Measurements from ENCODE around the gene MLXIPL. TPM values are rescaled to one million over a fixed set of nuclear protein-coding genes. Genes with fewer than 3 reads are reported as not detected.
"Not testable (repeated sequence)": the region's sequence is repeated elsewhere in the genome, so short reads cannot be mapped to it uniquely, and the experiment has no call there.

The MLXIPL gene
- total RNA-seq, 1 donor from 2014 or later: not detected

- Mint-ChIP-seq H3K9me3 (ENCODE audit: low read depth) (no peaks in the 10 kb centered on the region), H3K4me3 (ENCODE audit: unreplicated experiment) (no peak overlapping the region), H3K4me1 (ENCODE audit: low read depth) (peaks cover 2% of the 10 kb centered on the region), H3K27me3 (ENCODE audit: low read depth) (peaks cover 15% of the 10 kb centered on the region), H3K27ac (ENCODE audit: unreplicated experiment) (no peak overlapping the region), H3K36me3 (ENCODE audit: low read depth) (no peaks in the 10 kb centered on the region)
- no peak for DNase-seq (ENCODE audit: low spot score)
- TF ChIP-seq CTCF (IDR thresholded peaks at IDR 0.05): no peak
Measured at GRCh38 chr7:73610105-73610504, 14.2 kb downstream of the MLXIPL start.

- not testable (repeated sequence) for DNase-seq (ENCODE audit: low spot score)
Measured at GRCh38 chr7:73607692-73607983, 16.7 kb downstream of the MLXIPL start.

GRCh38 chr7:73606801-73607691 is 17.3 kb downstream of the MLXIPL start:
- Mint-ChIP-seq H3K4me3 (ENCODE audit: unreplicated experiment) (no peak overlapping the region), H3K4me1 (ENCODE audit: low read depth) (no peaks in the 10 kb centered on the region), H3K9me3 (ENCODE audit: low read depth) (no peaks in the 10 kb centered on the region), H3K27ac (ENCODE audit: unreplicated experiment) (no peak overlapping the region), H3K36me3 (ENCODE audit: low read depth) (no peaks in the 10 kb centered on the region), H3K27me3 (ENCODE audit: low read depth) (peaks cover 6% of the 10 kb centered on the region)
- TF ChIP-seq CTCF (IDR thresholded peaks at IDR 0.05): peak; percentile 99
- no peak for DNase-seq (ENCODE audit: low spot score)

More at GRCh38 chr7:73607692-73607983, 16.7 kb downstream of the MLXIPL start:
- H3K36me3 Mint-ChIP-seq (ENCODE audit: low read depth); H3K4me1 Mint-ChIP-seq (ENCODE audit: low read depth); H3K27me3 Mint-ChIP-seq (ENCODE audit: low read depth); H3K4me3 Mint-ChIP-seq (ENCODE audit: unreplicated experiment); H3K9me3 Mint-ChIP-seq (ENCODE audit: low read depth); H3K27ac Mint-ChIP-seq (ENCODE audit: unreplicated experiment): not testable (repeated sequence)

GRCh38 chr7:73605601-73606220 is 18.6 kb downstream of the MLXIPL start:
- Mint-ChIP-seq H3K27ac (ENCODE audit: unreplicated experiment) (no peak overlapping the region), H3K27me3 (ENCODE audit: low read depth) (peaks cover 6% of the 10 kb centered on the region), H3K4me1 (ENCODE audit: low read depth) (no peaks in the 10 kb centered on the region), H3K36me3 (ENCODE audit: low read depth) (no peaks in the 10 kb centered on the region), H3K4me3 (ENCODE audit: unreplicated experiment) (no peak overlapping the region), H3K9me3 (ENCODE audit: low read depth) (no peaks in the 10 kb centered on the region)
- no peak for DNase-seq (ENCODE audit: low spot score)
- no peak for TF ChIP-seq CTCF (IDR thresholded peaks at IDR 0.05)

GRCh38 chr7:73602721-73603651 is 21.3 kb downstream of the MLXIPL start:
- H3K27me3 Mint-ChIP-seq (ENCODE audit: low read depth): peaks cover 16% of the 10 kb centered on the region
- DNase-seq (ENCODE audit: low spot score): no peak
- no peaks in the 10 kb centered on the region for H3K36me3 Mint-ChIP-seq (ENCODE audit: low read depth)
- no peak overlapping the region for H3K4me3 Mint-ChIP-seq (ENCODE audit: unreplicated experiment)
- H3K27ac Mint-ChIP-seq (ENCODE audit: unreplicated experiment): no peak overlapping the region
- H3K9me3 Mint-ChIP-seq (ENCODE audit: low read depth): no peaks in the 10 kb centered on the region
- H3K4me1 Mint-ChIP-seq (ENCODE audit: low read depth): no peaks in the 10 kb centered on the region
- TF ChIP-seq CTCF (IDR thresholded peaks at IDR 0.05): no peak

Data from chondrocyte (in vitro differentiated cells).